NB4 (cell line): ENCODE results near the gene RRBP1.

Experiments
- DNase-seq: peaks from one replicate; pipeline ENCODE4 v3.0.0; 2010; ENCODE audit warnings: low read depth
- H3K4me3 ChIP-seq: one replicate; pipeline ENCODE4 v1.5.1; 2011; ENCODE audit warnings: mild to moderate bottlenecking, low read depth, low read length, moderate library complexity
- CTCF ChIP-seq: IDR thresholded peaks from one replicate; pipeline ENCODE4 v1.5.1; 2012; ENCODE audit warnings: low read depth, low read length
- MAX ChIP-seq: IDR thresholded peaks from 2 replicates; pipeline ENCODE4 v1.6.1; 2011; ENCODE audit warnings: low read depth, low read length
- MYC ChIP-seq: IDR thresholded peaks from 2 replicates; pipeline ENCODE4 v1.6.1; 2011; ENCODE audit warnings: low read depth, low read length
- POLR2A ChIP-seq: IDR thresholded peaks from 2 replicates; pipeline ENCODE4 v1.6.1; 2011; ENCODE audit warnings: mild to moderate bottlenecking; ENCODE audit not compliant: insufficient read length; ENCODE audit errors: extremely low read depth

Gene RRBP1

DNA sequence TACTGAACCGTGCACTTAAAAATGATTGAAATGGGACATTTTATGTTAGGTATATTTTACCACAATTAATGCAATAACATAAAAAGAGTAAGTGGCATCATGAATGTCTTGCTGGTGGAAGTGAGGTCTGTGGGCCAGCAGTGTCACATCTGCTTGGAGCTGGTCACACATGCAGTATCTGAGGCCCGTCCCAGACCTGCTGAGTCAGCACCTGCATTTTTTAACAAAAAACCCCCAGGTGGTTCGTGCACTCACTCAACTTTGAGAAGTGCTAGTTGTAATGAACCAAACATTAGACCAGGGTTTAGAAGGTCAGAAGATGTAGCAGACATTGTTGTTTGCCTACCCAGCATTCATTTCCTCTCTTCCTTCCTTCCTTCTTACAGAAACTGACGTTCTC lies 38.7 kb upstream of the RRBP1 start:
- no peak for DNase-seq
- H3K4me3 ChIP-seq: no peak overlapping the region
- TF ChIP-seq CTCF (no peak), MYC (no peak), MAX (no peak), POLR2A (no peak)

- DNase-seq: no peak
- TF ChIP-seq CTCF (no peak), MAX (no peak), POLR2A (no peak), MYC (no peak)
- no peak overlapping the region for H3K4me3 ChIP-seq
Measured at GRCh38 chr20:17716331-17716730, 34.3 kb upstream of the RRBP1 start.

DNA sequence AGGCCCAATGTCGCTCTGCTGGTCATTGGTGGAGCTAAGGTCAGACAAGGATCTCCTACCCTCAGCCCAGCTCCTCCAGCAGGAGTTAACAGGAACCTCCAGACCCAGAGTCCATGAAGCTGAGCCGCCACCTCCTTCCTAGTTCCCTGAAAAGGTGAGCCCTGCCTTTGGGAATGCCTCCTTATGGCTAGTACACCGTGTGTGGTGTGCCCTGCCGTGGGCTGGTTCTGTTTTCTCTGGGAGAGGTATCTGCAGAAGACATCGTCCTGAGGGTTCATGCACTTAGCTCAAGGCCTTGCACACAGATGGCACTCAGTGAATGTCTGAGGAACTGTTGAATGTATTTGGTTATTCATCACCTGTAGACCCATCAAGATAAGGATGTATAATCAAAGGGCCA lies 33.0 kb upstream of the RRBP1 start:
- TF ChIP-seq MAX (no peak), CTCF (no peak), MYC (no peak), POLR2A (no peak)
- H3K4me3 ChIP-seq: no peak overlapping the region
- DNase-seq: no peak

GRCh38 chr20:17714597-17714996 lies 32.6 kb upstream of the RRBP1 start:
- TF ChIP-seq MAX (no peak), CTCF (no peak), POLR2A (no peak), MYC (no peak)
- no peak overlapping the region for H3K4me3 ChIP-seq
- DNase-seq: no peak

DNA sequence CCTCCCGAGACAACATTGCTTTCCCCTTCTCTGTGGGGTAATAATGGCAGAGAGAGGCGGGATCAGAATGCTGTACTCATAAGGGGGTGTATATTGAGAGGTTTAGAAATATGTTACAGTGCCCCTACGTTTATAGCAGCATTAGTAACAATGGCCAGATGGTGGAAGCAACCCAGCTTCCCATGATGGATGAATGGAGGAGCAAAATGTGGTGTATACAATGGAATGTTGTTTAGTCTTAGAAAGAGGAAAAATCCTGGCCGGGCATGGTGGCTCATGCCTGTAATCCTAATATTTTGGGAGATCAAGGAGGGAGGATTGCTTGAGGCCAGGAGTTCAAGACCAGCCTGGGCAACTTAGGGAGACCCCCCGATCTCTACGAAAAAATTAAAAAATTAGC lies 30.7 kb upstream of the RRBP1 start:
- no peak for DNase-seq
- no peak for TF ChIP-seq MAX
- no peak overlapping the region for H3K4me3 ChIP-seq

GRCh38 chr20:17712201-17712600 lies 30.2 kb upstream of the RRBP1 start:
- no peak overlapping the region for H3K4me3 ChIP-seq
- TF ChIP-seq POLR2A (no peak), MAX (no peak), MYC (no peak), CTCF (no peak)
- DNase-seq: no peak
